ENCODE results near the gene PSD4.

PSD4 gene

GRCh38 chr2:113238871-113239839 is 65.4 kb downstream of the PSD4 start:
- peaks cover 7% of the 10 kb centered on the region for H4K20me1 ChIP-seq (ENCODE audit: insufficient read depth, low read length)
- TF ChIP-seq, protein P1, sequence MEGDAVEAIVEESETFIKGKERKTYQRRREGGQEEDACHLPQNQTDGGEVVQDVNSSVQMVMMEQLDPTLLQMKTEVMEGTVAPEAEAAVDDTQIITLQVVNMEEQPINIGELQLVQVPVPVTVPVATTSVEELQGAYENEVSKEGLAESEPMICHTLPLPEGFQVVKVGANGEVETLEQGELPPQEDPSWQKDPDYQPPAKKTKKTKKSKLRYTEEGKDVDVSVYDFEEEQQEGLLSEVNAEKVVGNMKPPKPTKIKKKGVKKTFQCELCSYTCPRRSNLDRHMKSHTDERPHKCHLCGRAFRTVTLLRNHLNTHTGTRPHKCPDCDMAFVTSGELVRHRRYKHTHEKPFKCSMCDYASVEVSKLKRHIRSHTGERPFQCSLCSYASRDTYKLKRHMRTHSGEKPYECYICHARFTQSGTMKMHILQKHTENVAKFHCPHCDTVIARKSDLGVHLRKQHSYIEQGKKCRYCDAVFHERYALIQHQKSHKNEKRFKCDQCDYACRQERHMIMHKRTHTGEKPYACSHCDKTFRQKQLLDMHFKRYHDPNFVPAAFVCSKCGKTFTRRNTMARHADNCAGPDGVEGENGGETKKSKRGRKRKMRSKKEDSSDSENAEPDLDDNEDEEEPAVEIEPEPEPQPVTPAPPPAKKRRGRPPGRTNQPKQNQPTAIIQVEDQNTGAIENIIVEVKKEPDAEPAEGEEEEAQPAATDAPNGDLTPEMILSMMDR (IDR thresholded peaks at IDR 0.05; ENCODE audit: low read depth, low read length), result no peak
- TF ChIP-seq EZH2phosphoT487 (IDR thresholded peaks at IDR 0.05; ENCODE audit: low read depth), result no peak
- H3K4me1 ChIP-seq (ENCODE audit: low read length), result peaks cover 9% of the 10 kb centered on the region
- H3K36me3 ChIP-seq (replicated peaks; ENCODE audit: low read depth, low read length), result peaks cover 17% of the 10 kb centered on the region
- H3K4me2 ChIP-seq (ENCODE audit: low read length), result no peak overlapping the region
- no peaks in the 10 kb centered on the region for H3K27me3 ChIP-seq (ENCODE audit: low read depth, low read length)
- no peak overlapping the region for H3K27ac ChIP-seq (ENCODE audit: low read length)
- H3K9me3 ChIP-seq (ENCODE audit: insufficient read depth, low read length), result no peaks in the 10 kb centered on the region
- no peak overlapping the region for H3K9ac ChIP-seq (ENCODE audit: low read length)
- H3K79me2 ChIP-seq (ENCODE audit: low read length), result peaks cover 39% of the 10 kb centered on the region
- no peak overlapping the region for H2AFZ ChIP-seq (ENCODE audit: low read depth, low read length)
- no peak overlapping the region for H3K4me3 ChIP-seq (ENCODE audit: low read length)

DNA sequence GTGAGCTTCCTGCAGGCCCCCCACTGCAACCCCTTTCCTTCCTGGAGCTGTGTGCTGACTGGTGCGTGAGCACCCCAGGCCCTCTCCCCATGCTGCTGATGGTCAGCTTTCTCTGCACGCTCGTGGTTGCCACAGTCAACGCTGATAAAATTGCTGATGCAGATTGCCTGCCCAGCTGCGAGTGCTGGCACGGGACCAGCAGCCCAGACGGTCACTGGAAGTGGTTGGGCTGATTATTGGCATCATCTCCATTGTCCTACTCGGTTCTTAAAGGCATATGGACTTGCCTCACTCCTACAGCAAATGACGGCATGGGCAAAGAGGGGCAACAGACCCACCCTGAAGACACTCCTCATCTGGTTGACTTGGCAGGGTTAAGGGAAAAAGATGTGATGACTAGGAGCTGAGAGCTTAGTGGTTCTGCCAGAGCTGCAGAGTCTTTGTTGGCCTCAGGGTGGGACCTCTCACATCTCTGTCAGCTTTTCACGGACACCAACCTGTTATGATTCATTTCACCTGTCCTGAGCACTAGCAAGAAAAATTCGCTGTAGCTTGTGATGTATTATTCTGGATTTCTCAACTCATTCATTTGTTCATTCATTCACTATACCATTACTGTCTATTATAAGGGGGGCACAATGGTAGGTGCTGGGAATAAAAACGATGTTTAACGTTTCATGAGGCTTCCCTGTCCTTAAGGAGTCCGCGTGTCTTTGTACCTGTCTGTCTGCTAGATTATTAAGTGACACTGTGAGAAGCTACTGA is 66.6 kb downstream of the PSD4 start:
- no peak overlapping the region for H2AFZ ChIP-seq (ENCODE audit: low read depth, low read length)
- H3K9me3 ChIP-seq (ENCODE audit: insufficient read depth, low read length), result no peaks in the 10 kb centered on the region
- H3K36me3 ChIP-seq (replicated peaks; ENCODE audit: low read depth, low read length), result peaks cover 17% of the 10 kb centered on the region
- no peak overlapping the region for H3K27ac ChIP-seq (ENCODE audit: low read length)
- peaks cover 7% of the 10 kb centered on the region for H4K20me1 ChIP-seq (ENCODE audit: insufficient read depth, low read length)
- no peak overlapping the region for H3K4me3 ChIP-seq (ENCODE audit: low read length)
- no peak for TF ChIP-seq EZH2phosphoT487 (IDR thresholded peaks at IDR 0.05; ENCODE audit: low read depth)
- TF ChIP-seq, protein P1 (IDR thresholded peaks at IDR 0.05; ENCODE audit: low read depth, low read length), result no peak
- no peak overlapping the region for H3K4me2 ChIP-seq (ENCODE audit: low read length)
- peaks cover 6% of the 10 kb centered on the region for H3K4me1 ChIP-seq (ENCODE audit: low read length)
- no peaks in the 10 kb centered on the region for H3K27me3 ChIP-seq (ENCODE audit: low read depth, low read length)
- H3K9ac ChIP-seq (ENCODE audit: low read length), result no peak overlapping the region
- H3K79me2 ChIP-seq (ENCODE audit: low read length), result peaks cover 39% of the 10 kb centered on the region

GRCh38 chr2:113240915-113241911 is 67.4 kb downstream of the PSD4 start:
- Histone ChIP-seq H3K36me3 (replicated peaks; ENCODE audit: low read depth, low read length) (peaks cover 17% of the 10 kb centered on the region), H2AFZ (ENCODE audit: low read depth, low read length) (no peak overlapping the region), H4K20me1 (ENCODE audit: insufficient read depth, low read length) (peaks cover 7% of the 10 kb centered on the region), H3K79me2 (ENCODE audit: low read length) (peaks cover 31% of the 10 kb centered on the region), H3K9ac (ENCODE audit: low read length) (no peak overlapping the region), H3K4me3 (ENCODE audit: low read length) (no peak overlapping the region), H3K27me3 (ENCODE audit: low read depth, low read length) (no peaks in the 10 kb centered on the region), H3K4me1 (ENCODE audit: low read length) (peaks cover 6% of the 10 kb centered on the region), H3K4me2 (ENCODE audit: low read length) (no peak overlapping the region), H3K9me3 (ENCODE audit: insufficient read depth, low read length) (no peaks in the 10 kb centered on the region), H3K27ac (ENCODE audit: low read length) (no peak overlapping the region)
- TF ChIP-seq, protein P1 (IDR thresholded peaks at IDR 0.05; ENCODE audit: low read depth, low read length), result no peak
- no peak for TF ChIP-seq EZH2phosphoT487 (IDR thresholded peaks at IDR 0.05; ENCODE audit: low read depth)
